ENCODE measurements around the gene ADORA2A. TPM values are rescaled to one million over a fixed set of nuclear protein-coding genes. Genes with fewer than 3 reads are reported as not detected.

The ADORA2A gene
- total RNA-seq, 1 donor from 2014 or later = 10.4 TPM

GRCh38 chr22:24460418-24461089 lies 33.2 kb downstream of the ADORA2A start:
- no peaks in the 10 kb centered on the region for H3K9me3 ChIP-seq (ENCODE audit: control insufficient read depth in 3 of 3, low read length in 3 of 3)
- no peak overlapping the region for H3K27ac ChIP-seq (ENCODE audit: low read depth, low read length)
- no peaks in the 10 kb centered on the region for H3K36me3 ChIP-seq (ENCODE audit: control insufficient read depth in 3 of 3, insufficient read depth in 3 of 3, low read length in 3 of 3)
- H3K4me1 ChIP-seq (ENCODE audit: control insufficient read depth in 3 of 3, insufficient read depth in 3 of 3, low read length in 3 of 3) = peaks cover 3 to 10% (median 6%) of the 10 kb centered on the region in 3 donors
- no peak overlapping the region for H3K4me3 ChIP-seq (ENCODE audit: low read length in 3 of 3)
- H3K27me3 ChIP-seq (ENCODE audit: control insufficient read depth in 3 of 3, insufficient read depth in 3 of 3, low read length in 3 of 3) = no peaks in the 10 kb centered on the region
- no peak overlapping the region for H3K9ac ChIP-seq (ENCODE audit: low read depth in 1 of 3, low read length in 3 of 3)

- Histone ChIP-seq H3K27me3 (ENCODE audit: control insufficient read depth in 3 of 3, insufficient read depth in 3 of 3, low read length in 3 of 3) (no peaks in the 10 kb centered on the region), H3K4me1 (ENCODE audit: control insufficient read depth in 3 of 3, insufficient read depth in 3 of 3, low read length in 3 of 3) (peaks cover 17 to 24% (median 22%) of the 10 kb centered on the region in 3 donors), H3K9me3 (ENCODE audit: control insufficient read depth in 3 of 3, low read length in 3 of 3) (no peaks in the 10 kb centered on the region), H3K9ac (ENCODE audit: low read depth in 1 of 3, low read length in 3 of 3) (no peak overlapping the region), H3K27ac (ENCODE audit: low read depth, low read length) (peak overlapping the region; percentile 68), H3K4me3 (ENCODE audit: low read length in 3 of 3) (no peak overlapping the region), H3K36me3 (ENCODE audit: control insufficient read depth in 3 of 3, insufficient read depth in 3 of 3, low read length in 3 of 3) (no peaks in the 10 kb centered on the region)
These were observed 35.8 kb downstream of the ADORA2A start for GRCh38 chr22:24463071-24463760.

- Histone ChIP-seq H3K9me3 (ENCODE audit: control insufficient read depth in 3 of 3, low read length in 3 of 3) (no peaks in the 10 kb centered on the region), H3K27ac (ENCODE audit: low read depth, low read length) (peak overlapping the region; percentile 16), H3K27me3 (ENCODE audit: control insufficient read depth in 3 of 3, insufficient read depth in 3 of 3, low read length in 3 of 3) (no peaks in the 10 kb centered on the region)
These were observed 38.2 kb downstream of the ADORA2A start for GRCh38 chr22:24465566-24465965.

GRCh38 chr22:24465975-24466374 lies 38.6 kb downstream of the ADORA2A start:
- no peaks in the 10 kb centered on the region for H3K9me3 ChIP-seq (ENCODE audit: control insufficient read depth in 3 of 3, low read length in 3 of 3)
- peaks cover 14 to 24% (median 22%) of the 10 kb centered on the region in 3 donors for H3K4me1 ChIP-seq (ENCODE audit: control insufficient read depth in 3 of 3, insufficient read depth in 3 of 3, low read length in 3 of 3)
- no peaks in the 10 kb centered on the region for H3K27me3 ChIP-seq (ENCODE audit: control insufficient read depth in 3 of 3, insufficient read depth in 3 of 3, low read length in 3 of 3)
- peak overlapping the region; percentile 16 for H3K27ac ChIP-seq (ENCODE audit: low read depth, low read length)
- H3K9ac ChIP-seq (ENCODE audit: low read depth in 1 of 3, low read length in 3 of 3) = no peak overlapping the region
- H3K36me3 ChIP-seq (ENCODE audit: control insufficient read depth in 3 of 3, insufficient read depth in 3 of 3, low read length in 3 of 3) = no peaks in the 10 kb centered on the region
- H3K4me3 ChIP-seq (ENCODE audit: low read length in 3 of 3) = no peak overlapping the region

More at GRCh38 chr22:24465566-24465965, 38.2 kb downstream of the ADORA2A start:
- H3K4me3 ChIP-seq (ENCODE audit: low read length in 3 of 3) = no peak overlapping the region
- peaks cover 15 to 22% (median 22%) of the 10 kb centered on the region in 3 donors for H3K4me1 ChIP-seq (ENCODE audit: control insufficient read depth in 3 of 3, insufficient read depth in 3 of 3, low read length in 3 of 3)
- no peaks in the 10 kb centered on the region for H3K36me3 ChIP-seq (ENCODE audit: control insufficient read depth in 3 of 3, insufficient read depth in 3 of 3, low read length in 3 of 3)
- no peak overlapping the region for H3K9ac ChIP-seq (ENCODE audit: low read depth in 1 of 3, low read length in 3 of 3)

- Histone ChIP-seq H3K27ac (ENCODE audit: low read depth, low read length) (peak overlapping the region; percentile 42), H3K27me3 (ENCODE audit: control insufficient read depth in 3 of 3, insufficient read depth in 3 of 3, low read length in 3 of 3) (no peaks in the 10 kb centered on the region), H3K9ac (ENCODE audit: low read depth in 1 of 3, low read length in 3 of 3) (peak overlapping the region in 2 of 3 donors; percentile 16 to 17), H3K4me3 (ENCODE audit: low read length in 3 of 3) (no peak overlapping the region), H3K4me1 (ENCODE audit: control insufficient read depth in 3 of 3, insufficient read depth in 3 of 3, low read length in 3 of 3) (peaks cover 14 to 25% (median 22%) of the 10 kb centered on the region in 3 donors), H3K36me3 (ENCODE audit: control insufficient read depth in 3 of 3, insufficient read depth in 3 of 3, low read length in 3 of 3) (no peaks in the 10 kb centered on the region), H3K9me3 (ENCODE audit: control insufficient read depth in 3 of 3, low read length in 3 of 3) (no peaks in the 10 kb centered on the region)
These were observed 39.4 kb downstream of the ADORA2A start for GRCh38 chr22:24466716-24467328.

- Histone ChIP-seq H3K27me3 (ENCODE audit: control insufficient read depth in 3 of 3, insufficient read depth in 3 of 3, low read length in 3 of 3) (no peaks in the 10 kb centered on the region), H3K36me3 (ENCODE audit: control insufficient read depth in 3 of 3, insufficient read depth in 3 of 3, low read length in 3 of 3) (no peaks in the 10 kb centered on the region), H3K4me1 (ENCODE audit: control insufficient read depth in 3 of 3, insufficient read depth in 3 of 3, low read length in 3 of 3) (peaks cover 16 to 27% (median 22%) of the 10 kb centered on the region in 3 donors), H3K27ac (ENCODE audit: low read depth, low read length) (peak overlapping the region; percentile 42), H3K9me3 (ENCODE audit: control insufficient read depth in 3 of 3, low read length in 3 of 3) (no peaks in the 10 kb centered on the region), H3K4me3 (ENCODE audit: low read length in 3 of 3) (no peak overlapping the region), H3K9ac (ENCODE audit: low read depth in 1 of 3, low read length in 3 of 3) (peak overlapping the region in 1 of 3 donors; percentile 17)
These were observed 39.9 kb downstream of the ADORA2A start for GRCh38 chr22:24467340-24467739.

GRCh38 chr22:24471570-24471969 lies 44.2 kb downstream of the ADORA2A start:
- Histone ChIP-seq H3K9me3 (ENCODE audit: control insufficient read depth in 3 of 3, low read length in 3 of 3) (no peaks in the 10 kb centered on the region), H3K4me1 (ENCODE audit: control insufficient read depth in 3 of 3, insufficient read depth in 3 of 3, low read length in 3 of 3) (peaks cover 11 to 14% (median 12%) of the 10 kb centered on the region in 3 donors), H3K27me3 (ENCODE audit: control insufficient read depth in 3 of 3, insufficient read depth in 3 of 3, low read length in 3 of 3) (no peaks in the 10 kb centered on the region), H3K36me3 (ENCODE audit: control insufficient read depth in 3 of 3, insufficient read depth in 3 of 3, low read length in 3 of 3) (no peaks in the 10 kb centered on the region), H3K27ac (ENCODE audit: low read depth, low read length) (peak overlapping the region; percentile 28), H3K9ac (ENCODE audit: low read depth in 1 of 3, low read length in 3 of 3) (no peak overlapping the region), H3K4me3 (ENCODE audit: low read length in 3 of 3) (no peak overlapping the region)

- Histone ChIP-seq H3K27me3 (ENCODE audit: control insufficient read depth in 3 of 3, insufficient read depth in 3 of 3, low read length in 3 of 3) (no peaks in the 10 kb centered on the region), H3K27ac (ENCODE audit: low read depth, low read length) (no peak overlapping the region), H3K9me3 (ENCODE audit: control insufficient read depth in 3 of 3, low read length in 3 of 3) (no peaks in the 10 kb centered on the region), H3K36me3 (ENCODE audit: control insufficient read depth in 3 of 3, insufficient read depth in 3 of 3, low read length in 3 of 3) (no peaks in the 10 kb centered on the region), H3K4me3 (ENCODE audit: low read length in 3 of 3) (no peak overlapping the region), H3K9ac (ENCODE audit: low read depth in 1 of 3, low read length in 3 of 3) (no peak overlapping the region), H3K4me1 (ENCODE audit: control insufficient read depth in 3 of 3, insufficient read depth in 3 of 3, low read length in 3 of 3) (peaks cover 0 to 5% (median 2%) of the 10 kb centered on the region in 3 donors)
These were observed 45.9 kb downstream of the ADORA2A start for GRCh38 chr22:24473284-24473683.

- peaks cover 0 to 5% (median 2%) of the 10 kb centered on the region in 3 donors for H3K4me1 ChIP-seq (ENCODE audit: control insufficient read depth in 3 of 3, insufficient read depth in 3 of 3, low read length in 3 of 3)
- no peak overlapping the region for H3K27ac ChIP-seq (ENCODE audit: low read depth, low read length)
- H3K4me3 ChIP-seq (ENCODE audit: low read length in 3 of 3) = no peak overlapping the region
- H3K9ac ChIP-seq (ENCODE audit: low read depth in 1 of 3, low read length in 3 of 3) = no peak overlapping the region
- no peaks in the 10 kb centered on the region for H3K36me3 ChIP-seq (ENCODE audit: control insufficient read depth in 3 of 3, insufficient read depth in 3 of 3, low read length in 3 of 3)
- no peaks in the 10 kb centered on the region for H3K27me3 ChIP-seq (ENCODE audit: control insufficient read depth in 3 of 3, insufficient read depth in 3 of 3, low read length in 3 of 3)
- no peaks in the 10 kb centered on the region for H3K9me3 ChIP-seq (ENCODE audit: control insufficient read depth in 3 of 3, low read length in 3 of 3)
These were observed 46.8 kb downstream of the ADORA2A start for GRCh38 chr22:24474221-24474620.
